GM18505 (cell line): ENCODE results near the gene FOXJ2.

Source experiments
- ATAC-seq: cut with Tn5 transposase; IDR thresholded peaks from one replicate; pipeline ENCODE4 v1.9.1; 2021; ENCODE audit not compliant: unreplicated experiment
- POLR2A ChIP-seq: IDR thresholded peaks from 4 replicates; pipeline ENCODE4 v1.6.1; 2011; ENCODE audit warnings: borderline replicate concordance; ENCODE audit not compliant: insufficient read depth, insufficient read length; ENCODE audit errors: extremely low read depth

Gene FOXJ2

GRCh38 chr12:8089716-8090115 is 57.2 kb downstream of the FOXJ2 start:
- no peak for ATAC-seq
- TF ChIP-seq POLR2A: no peak

DNA sequence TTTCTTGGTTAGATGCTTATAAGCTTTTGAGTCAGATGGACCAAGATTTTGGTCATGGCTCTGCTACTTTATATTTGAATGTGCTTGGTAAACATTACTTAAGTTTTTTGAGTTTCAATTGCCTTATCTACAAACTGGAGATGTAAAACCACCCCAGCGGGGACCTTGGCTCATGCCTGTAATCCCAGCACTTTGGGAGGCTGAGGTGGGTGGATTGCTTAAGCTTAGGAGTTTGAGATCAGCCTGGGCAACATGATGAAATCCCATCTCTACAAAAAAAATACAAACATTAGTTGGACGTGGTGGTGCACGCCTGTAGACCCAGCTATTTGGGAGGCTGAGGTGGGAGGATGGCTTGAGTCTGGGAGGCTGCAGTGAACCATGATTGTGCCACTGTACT is 60.8 kb downstream of the FOXJ2 start:
- ATAC-seq: no peak
- no peak for TF ChIP-seq POLR2A

GRCh38 chr12:8096281-8096915 is 63.9 kb downstream of the FOXJ2 start:
- TF ChIP-seq POLR2A: no peak
- no peak for ATAC-seq

DNA sequence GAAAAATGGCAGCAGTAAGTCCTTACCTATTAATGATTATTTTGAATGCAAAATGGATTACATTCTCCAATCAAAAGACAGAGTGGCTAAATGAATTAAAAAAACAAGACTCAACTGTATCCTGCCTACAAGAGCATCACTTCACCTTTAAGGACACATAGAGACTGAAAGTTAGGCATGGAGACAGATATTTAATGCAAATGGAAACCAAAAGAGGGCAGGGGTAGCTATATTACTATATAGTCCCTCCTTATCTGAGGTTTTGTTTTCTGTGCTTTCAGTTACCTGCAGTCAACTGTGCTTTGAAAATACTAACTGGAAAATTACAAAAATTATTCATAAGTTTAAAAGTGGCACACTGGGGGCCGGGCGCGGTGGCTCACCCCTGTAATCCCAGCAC is 66.7 kb downstream of the FOXJ2 start:
- no peak for TF ChIP-seq POLR2A
- no peak for ATAC-seq
